Stimulated activated CD4-positive, alpha-beta T cell treated with anti-CD3 and anti-CD28 coated beads, Interleukin-4, amount 100 ng/mL, for 4 hours (primary cell): ENCODE measurements around the gene FOXJ2.
A peak's percentile ranks its signal among the peaks of the same experiment; 100 is the strongest.
"Not testable (repeated sequence)": the region's sequence is repeated elsewhere in the genome, so short reads cannot be mapped to it uniquely, and the experiment has no call there.

Experiments
- DNase-seq, 2 experiments: peaks; one replicate each; pipeline ENCODE4 v3.0.0-alpha.2; 2020

FOXJ2 gene

DNA sequence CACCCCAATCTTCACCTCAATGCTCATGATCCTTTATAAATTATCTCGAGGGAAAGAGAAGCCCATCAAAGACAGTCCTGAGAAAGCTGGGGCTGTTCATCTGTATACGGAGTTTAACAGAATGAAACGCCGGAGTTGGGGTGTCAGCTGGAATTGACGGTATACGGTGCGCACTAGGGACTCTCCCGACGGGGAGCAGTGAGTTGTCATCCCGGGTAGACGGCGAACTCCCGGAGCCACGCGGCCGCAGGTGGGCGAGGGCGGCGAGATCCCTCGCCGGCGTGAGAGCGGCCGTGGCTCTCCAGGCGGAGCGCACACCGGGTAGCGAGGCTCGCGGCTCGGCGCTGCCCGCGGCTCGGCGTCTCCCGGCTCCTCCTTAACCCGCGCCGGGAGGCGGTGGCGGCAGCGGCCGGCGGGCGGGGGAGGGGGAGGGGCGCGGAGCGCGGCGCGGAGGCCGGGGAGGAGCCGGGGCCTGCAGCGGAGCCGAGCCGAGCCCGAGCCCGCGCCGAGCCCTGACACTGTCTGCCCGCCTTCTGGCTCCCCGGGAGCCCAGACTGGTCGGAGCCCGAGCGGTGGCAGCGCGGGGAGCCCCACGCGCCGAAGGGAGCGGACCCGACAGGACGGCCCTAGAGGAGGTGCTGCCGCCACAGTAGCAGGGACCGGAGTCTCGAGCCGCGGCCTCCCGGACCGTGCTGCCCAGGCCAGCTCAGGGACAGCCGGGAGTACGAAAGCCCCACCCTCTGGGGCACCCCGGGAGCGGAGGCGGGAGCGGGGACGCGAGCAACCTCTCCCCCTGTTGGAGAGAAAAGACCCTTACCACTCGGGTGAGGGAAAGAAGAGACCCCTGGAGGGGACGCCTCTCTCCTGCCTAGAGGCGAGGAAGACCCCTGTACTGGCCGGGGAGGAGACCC, at the start of gene FOXJ2:
Gene FOXJ2, plus strand, starts transcription at position 475 of the 911 bp plus-strand sequence. CDS start 7,117 bp downstream, outside the sequence.
- peak; percentile 75 to 82 for DNase-seq

- DNase-seq, result not testable (repeated sequence)
Measured at GRCh38 chr12:7983019-7983418, 49.5 kb upstream of the FOXJ2 start.

DNA sequence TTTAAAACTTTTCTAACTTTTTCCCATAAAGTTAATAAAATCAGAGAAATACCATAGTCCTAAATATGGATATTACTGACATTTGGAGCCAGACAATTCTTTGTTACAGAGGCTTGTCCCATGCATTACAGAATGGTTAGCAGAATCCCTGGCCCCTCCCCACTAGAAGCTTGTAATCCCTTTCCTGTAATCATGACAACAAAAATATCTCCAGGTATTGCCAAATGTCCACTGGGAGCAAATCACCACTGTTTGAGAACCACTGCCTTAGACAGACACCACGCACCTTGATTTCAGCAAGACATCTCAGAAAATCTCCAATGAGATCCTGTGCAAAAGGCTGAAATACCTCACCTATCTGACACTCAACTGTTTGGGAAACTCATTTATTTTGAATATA, 49.1 kb upstream of the FOXJ2 start:
- not testable (repeated sequence) for DNase-seq

DNA sequence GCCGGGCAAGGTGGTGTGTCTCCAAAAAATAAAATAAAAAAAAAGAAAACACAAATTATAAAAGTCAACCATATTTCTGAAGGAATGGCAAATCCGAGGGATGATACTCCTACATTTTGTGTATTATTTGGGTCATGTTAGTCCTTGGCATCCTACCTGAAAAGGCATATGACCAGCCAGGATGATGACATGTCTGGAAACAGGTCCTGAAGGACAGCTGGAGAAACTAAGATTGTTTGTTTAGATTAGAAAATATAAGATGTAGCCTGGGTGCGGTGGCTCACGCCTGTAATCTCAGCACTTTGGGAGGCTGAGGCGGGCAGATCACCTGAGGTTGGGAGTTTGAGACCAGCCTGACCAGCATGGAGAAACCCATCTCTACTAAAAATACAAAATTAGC, 47.6 kb upstream of the FOXJ2 start:
- no peak for DNase-seq

DNA sequence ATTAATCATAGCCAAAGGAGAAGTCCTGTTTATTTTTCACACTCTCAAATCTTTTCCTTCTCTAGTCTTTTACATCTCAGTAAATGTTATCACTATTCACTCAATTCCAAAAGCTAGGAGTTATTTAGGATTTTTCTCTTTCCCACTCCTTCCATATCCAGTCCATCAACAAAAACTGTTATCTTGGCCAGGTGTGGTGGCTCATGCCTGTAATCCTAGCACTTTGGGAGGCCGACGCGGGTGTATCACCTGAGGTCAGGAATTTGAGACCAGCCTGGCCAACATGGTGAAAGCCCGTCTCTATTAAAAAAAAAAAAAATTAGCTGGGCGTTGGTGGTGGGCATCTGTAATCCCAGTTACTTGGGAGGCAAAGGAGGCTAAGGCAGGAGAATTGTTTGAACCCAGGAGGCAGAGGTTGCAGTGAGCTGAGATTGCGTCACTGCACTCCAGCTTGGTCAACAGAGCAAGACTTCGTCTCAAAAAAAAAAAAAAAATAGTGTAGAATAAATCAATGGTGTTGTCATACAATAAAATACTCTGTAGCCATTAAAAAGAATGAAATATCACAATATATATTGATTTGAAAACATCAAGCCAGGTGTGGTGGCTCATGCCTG, 46.6 kb upstream of the FOXJ2 start:
- DNase-seq, result no peak

GRCh38 chr12:7989827-7990491, 42.6 kb upstream of the FOXJ2 start:
- peak; percentile 18 to 51 for DNase-seq

GRCh38 chr12:7991535-7991934, 41.0 kb upstream of the FOXJ2 start:
- DNase-seq, result no peak

GRCh38 chr12:7994731-7995205, 37.7 kb upstream of the FOXJ2 start:
- DNase-seq, result no peak

- DNase-seq, result peak; percentile 73 to 93
Measured at GRCh38 chr12:7995266-7995963, 37.1 kb upstream of the FOXJ2 start.

- not testable (repeated sequence) for DNase-seq
Measured at GRCh38 chr12:8000827-8001226, 31.7 kb upstream of the FOXJ2 start.

DNA sequence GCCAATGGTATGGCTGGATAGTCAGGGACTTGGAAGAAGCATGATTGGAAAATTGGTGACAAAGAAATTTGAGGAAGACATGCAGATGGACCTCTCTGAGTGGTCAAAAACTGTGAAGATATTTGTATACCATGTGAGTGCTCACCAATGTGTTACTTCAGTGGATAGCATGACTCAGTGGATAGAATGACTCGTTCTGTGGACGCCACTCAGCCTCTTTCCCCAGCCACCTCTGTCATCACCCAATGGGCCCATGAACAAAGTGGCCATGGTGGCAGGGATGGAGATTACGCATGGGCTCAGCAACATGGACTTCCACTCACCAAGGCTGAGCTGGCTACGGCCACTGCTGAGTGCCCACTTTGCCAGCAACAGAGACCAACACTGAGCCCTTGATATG, 31.0 kb upstream of the FOXJ2 start:
- DNase-seq, result not testable (repeated sequence)

GRCh38 chr12:8004897-8005296, 27.6 kb upstream of the FOXJ2 start:
- not testable (repeated sequence) for DNase-seq

DNA sequence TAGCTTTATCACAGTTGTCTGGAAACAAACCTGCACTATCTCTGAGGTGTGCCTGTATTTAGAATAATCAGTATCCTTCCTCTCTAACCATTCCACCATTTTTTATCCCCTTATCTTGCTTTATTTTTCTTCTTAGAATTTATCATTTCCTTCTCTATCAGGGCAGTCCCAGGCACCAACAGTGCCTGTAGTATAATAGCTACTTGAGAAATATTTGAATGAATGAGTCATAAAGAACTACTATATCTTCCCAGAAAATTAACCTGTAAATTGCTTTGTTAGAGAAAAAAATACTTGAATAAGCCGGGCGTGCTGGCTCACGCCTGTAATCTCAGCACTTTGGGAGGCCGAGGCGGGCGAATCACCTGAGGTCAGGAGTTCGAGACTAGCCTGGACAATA, 21.2 kb upstream of the FOXJ2 start:
- DNase-seq, result no peak

- no peak for DNase-seq
Measured at GRCh38 chr12:8012651-8013309, 19.7 kb upstream of the FOXJ2 start.

GRCh38 chr12:8014836-8015235, 17.7 kb upstream of the FOXJ2 start:
- no peak for DNase-seq

DNA sequence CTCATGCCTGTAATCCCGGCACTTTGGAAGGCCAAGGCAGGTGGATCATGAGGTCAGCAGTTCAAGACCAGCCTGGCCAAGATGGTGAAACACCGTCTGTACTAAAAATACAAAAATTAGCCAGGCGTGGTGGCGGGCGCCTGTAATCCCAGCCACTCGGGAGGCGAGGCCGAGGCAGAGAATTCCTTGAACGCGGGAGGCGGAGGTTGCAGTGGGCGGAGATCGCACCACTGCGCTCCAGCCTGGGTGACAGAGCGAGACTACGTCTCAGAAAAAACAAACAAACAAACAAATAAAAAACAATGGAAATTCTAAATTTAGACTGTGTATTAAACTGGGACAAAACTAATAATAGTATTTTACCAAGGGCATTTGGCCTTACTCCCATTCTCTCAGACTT, 14.3 kb upstream of the FOXJ2 start:
- DNase-seq, result not testable (repeated sequence)

GRCh38 chr12:8018666-8019581, 13.6 kb upstream of the FOXJ2 start:
- peak in 1 of 2 experiments; percentile 4 for DNase-seq

DNA sequence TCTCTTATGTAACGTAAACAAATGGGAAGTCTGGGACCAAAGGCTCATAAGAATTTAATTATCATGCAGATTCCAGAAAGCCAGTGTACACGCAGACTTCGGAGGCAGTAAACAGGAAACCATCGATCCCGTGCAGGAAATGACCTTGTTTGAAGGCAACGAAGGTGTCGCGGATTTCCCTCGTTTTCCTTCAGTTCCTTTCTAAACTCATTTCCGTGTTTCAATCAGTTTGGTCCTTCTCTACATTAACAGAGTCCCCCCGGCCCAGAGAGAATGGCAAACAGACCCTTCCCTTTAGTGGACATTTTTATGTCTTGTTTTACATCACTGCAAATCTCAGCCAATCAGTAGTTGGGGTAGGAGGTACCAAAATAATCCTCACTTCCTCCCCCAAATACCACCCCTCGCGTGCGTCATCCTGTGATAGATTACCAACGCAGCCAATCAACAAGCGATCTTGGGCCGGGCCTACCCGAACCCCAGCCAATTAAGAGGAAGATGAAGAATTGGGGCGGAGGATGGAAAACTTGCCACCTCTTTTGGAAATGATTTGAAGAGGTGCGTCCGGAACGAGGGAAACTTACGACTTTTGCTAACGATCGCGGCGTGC, 6.1 kb upstream of the FOXJ2 start:
- peak; percentile 83 to 97 for DNase-seq

DNA sequence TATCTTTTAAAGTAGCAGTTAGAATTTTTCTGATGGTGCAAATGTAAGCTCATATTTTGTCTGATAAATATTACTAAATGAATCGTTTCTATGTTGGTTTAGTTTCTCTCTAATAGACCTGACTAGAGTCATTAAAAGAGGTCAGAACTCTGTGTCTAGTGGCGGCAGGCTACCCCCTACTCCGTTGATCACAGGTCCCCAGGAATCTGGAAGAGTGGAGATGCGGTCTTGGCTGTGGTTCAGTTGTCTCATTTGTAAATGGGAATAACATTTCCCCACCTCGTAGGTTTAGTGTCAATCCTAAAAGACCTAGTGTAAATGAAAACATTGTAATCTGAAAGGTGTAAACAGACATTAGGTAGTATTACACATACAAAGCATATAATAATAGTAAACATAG, 4.7 kb upstream of the FOXJ2 start:
- no peak for DNase-seq

- no peak for DNase-seq
Measured at GRCh38 chr12:8028267-8028666, 4.2 kb upstream of the FOXJ2 start.

- no peak for DNase-seq
Measured at GRCh38 chr12:8030189-8030588, 2.3 kb upstream of the FOXJ2 start.
